GM12878 (cell line): ENCODE results near the gene NARF. TPM values are rescaled to one million over a fixed set of nuclear protein-coding genes. Genes with fewer than 3 reads are reported as not detected.

Source experiments
- ATAC-seq: fragments of 200-7000 bp; cut with Tn5 transposase; 3 replicates; pipeline ENCODE4 v1.9.1; 2020; ENCODE audit warnings: mild to moderate bottlenecking, moderate library complexity
- BruUV-seq: library from RNA; stranded (reverse); fragments of 400-500 nt; replicated peaks from 2 replicates; lab custom pipeline; 2021; lab: Mats Ljungman, UMichigan
- CTCF ChIA-PET: fragments of 300-600 bp; sonication (Branson Sonifier 250); formaldehyde crosslinking; extraction: SDS; loops from one replicate; lab custom pipeline; 2021; ENCODE audit warnings: inconsistent platforms; lab: Yijun Ruan, JAX
- POLR2A ChIA-PET: fragments of 350-600 bp; formaldehyde crosslinking; extraction: SDS; loops from one replicate; lab custom pipeline; 2021; ENCODE audit warnings: inconsistent platforms; lab: Charles Lee
- RAD21 ChIA-PET: fragments of 300-600 bp; sonication (Branson Sonifier 250); formaldehyde crosslinking; loops from one replicate; lab custom pipeline; 2023; ENCODE audit warnings: antibody characterized with exemption; ENCODE audit not compliant: unreplicated experiment; lab: Charles Lee
- SMC1A ChIA-PET: fragments of 300-600 bp; sonication (Branson Sonifier 250); formaldehyde crosslinking; loops from one replicate; lab custom pipeline; 2023; ENCODE audit not compliant: unreplicated experiment, uncharacterized antibody; lab: Charles Lee
- DNase-seq: peaks from one replicate; pipeline ENCODE4 v3.0.0-alpha.2; 2011; ENCODE audit warnings: low read depth, low spot score
- FAIRE-seq: peaks from 3 replicates; lab custom pipeline; 2011; peaks lifted over from hg19 to GRCh38; lab: Jason Lieb, UNC
- H2AFZ ChIP-seq: 2 replicates; pipeline ENCODE4 v1.6.0; 2011; ENCODE audit warnings: low read depth, low read length, control low read depth; ENCODE audit not compliant: control insufficient read depth
- H3K27ac ChIP-seq: 2 replicates; pipeline ENCODE4 v1.5.1; 2011; ENCODE audit warnings: control low read depth; ENCODE audit not compliant: control insufficient read depth, insufficient read depth
- H3K27me3 ChIP-seq, 2 experiments: replicated peaks in 1 of 2; 2 replicates each; pipeline versions ENCODE4 v1.6.0 to v1.6.1; 2011; ENCODE audit warnings: low read length in 1 of 2; ENCODE audit not compliant: control insufficient read depth in 2 of 2, insufficient read depth in 2 of 2
- H3K36me3 ChIP-seq, 2 experiments: 2 replicates each; pipeline ENCODE4 v1.5.1; 2011; ENCODE audit warnings: low read length in 1 of 2; ENCODE audit not compliant: control insufficient read depth in 2 of 2, insufficient read depth in 2 of 2
- H3K4me1 ChIP-seq: 2 replicates; pipeline ENCODE4 v1.6.1; 2011; ENCODE audit warnings: mild to moderate bottlenecking, low read length, moderate library complexity, mixed read lengths; ENCODE audit not compliant: control insufficient read depth, insufficient read depth
- H3K4me2 ChIP-seq: 2 replicates; pipeline ENCODE4 v1.6.0; 2011; ENCODE audit warnings: control low read depth; ENCODE audit not compliant: control insufficient read depth, insufficient read depth
- H3K4me3 ChIP-seq: fragments of 200-600 bp; sonication (generic); 2 replicates; pipeline ENCODE4 v1.5.1; 2016
- H3K79me2 ChIP-seq: 2 replicates; pipeline ENCODE4 v1.6.0; 2011; ENCODE audit warnings: low read length; ENCODE audit not compliant: control insufficient read depth, insufficient read depth
- H3K9ac ChIP-seq: 2 replicates; pipeline ENCODE4 v1.8.0; 2011; ENCODE audit warnings: low read length, control low read depth, mixed read lengths; ENCODE audit not compliant: control insufficient read depth, insufficient read depth
- H3K9me3 ChIP-seq: replicated peaks from 3 replicates; pipeline ENCODE4 v1.5.1; 2011; ENCODE audit warnings: mild to moderate bottlenecking, low read length; ENCODE audit not compliant: control insufficient read depth, insufficient read depth
- H4K20me1 ChIP-seq: 2 replicates; pipeline ENCODE4 v1.6.0; 2011; ENCODE audit not compliant: control insufficient read depth, insufficient read depth
- BCL11A ChIP-seq: IDR thresholded peaks from 2 replicates; pipeline ENCODE4 v1.6.1; 2011; ENCODE audit warnings: low read depth, low read length
- BCL3 ChIP-seq: IDR thresholded peaks from 2 replicates; pipeline ENCODE4 v1.6.1; 2011; ENCODE audit warnings: borderline replicate concordance, low read depth, mild to moderate bottlenecking, moderate library complexity, low read length; ENCODE audit not compliant: insufficient read depth, poor library complexity, severe bottlenecking
- CTCF ChIP-seq, 3 experiments: IDR thresholded peaks in 2 of 3; conservative IDR thresholded peaks in 1 of 3; 2 replicates each; pipeline ENCODE4 v1.5.1; 2011; ENCODE audit warnings: low read depth in 3 of 3, low read length in 3 of 3, mild to moderate bottlenecking in 3 of 3, control low read depth in 2 of 3, moderate library complexity in 2 of 3, inconsistent platforms in 1 of 3, mixed read lengths in 1 of 3; ENCODE audit not compliant: control insufficient read depth in 2 of 3, insufficient read depth in 1 of 3; ENCODE audit errors: extremely low read depth in 1 of 3
- PAX5 ChIP-seq: IDR thresholded peaks from 2 replicates; pipeline ENCODE4 v1.6.1; 2011; ENCODE audit warnings: low read depth, low read length, borderline replicate concordance
- RELA ChIP-seq: fragments of 450-650 bp; IDR thresholded peaks from 2 replicates; pipeline ENCODE4 v1.8.0; 2014; ENCODE audit warnings: borderline replicate concordance; ENCODE audit not compliant: partially characterized antibody
- SIX5 ChIP-seq: IDR thresholded peaks from 2 replicates; pipeline ENCODE4 v1.6.1; 2011; ENCODE audit warnings: mild to moderate bottlenecking, low read depth, low read length, moderate library complexity; ENCODE audit not compliant: severe bottlenecking
- SKIL ChIP-seq: fragments of 450-650 bp; IDR thresholded peaks from 2 replicates; pipeline ENCODE4 v1.6.1; 2017; ENCODE audit warnings: mild to moderate bottlenecking, low read depth, inconsistent platforms; ENCODE audit not compliant: poor library complexity, severe bottlenecking
- SMARCA5 ChIP-seq: fragments of 450-650 bp; IDR thresholded peaks from 2 replicates; pipeline ENCODE4 v1.6.1; 2017; ENCODE audit warnings: mild to moderate bottlenecking
- WRNIP1 ChIP-seq: IDR thresholded peaks from 2 replicates; pipeline ENCODE4 v1.6.1; 2011; ENCODE audit warnings: low read depth, low read length, improper control_type of control experiment, borderline replicate concordance
- ZSCAN29 ChIP-seq: fragments of 450-650 bp; IDR thresholded peaks from 2 replicates; pipeline ENCODE4 v1.6.1; 2017; ENCODE audit warnings: mild to moderate bottlenecking, moderate library complexity
- WGBS: methylation state at CpG from one replicate; pipeline ENCODE4 v1.1.6; 2016; ENCODE audit warnings: low lambda C conversion rate; ENCODE audit not compliant: insufficient replicate concordance, insufficient coverage; ENCODE audit errors: missing lambda C conversion rate; 5-methylcytosine and 5-hydroxymethylcytosine counted together
- in situ Hi-C: fragments of 300-500 bp; cut with MboI; formaldehyde crosslinking; loops from 9 replicates; pipeline ENCODE4 v1.14.3; 2018; ENCODE audit warnings: mixed read lengths
- intact Hi-C: fragments of 100-400 bp; cut with micrococcal nuclease; formaldehyde crosslinking; loops from one replicate; pipeline ENCODE4 v1.14.2; 2022; ENCODE audit not compliant: unreplicated experiment
- polyA plus RNA-seq, 11 experiments: library from polyadenylated mRNA; depleted of rRNA in 4 of 11; unstranded in 6 of 11; stranded (reverse) in 5 of 11; fragments of >200 nt; fragmentation: Nextera tagmentation in 4 of 11; fragmentation: Illumina TruSeq in 1 of 11; extraction: Ambion mirVana in 4 of 11; extraction: Trizol in 1 of 11; gene quantifications; 1 replicate in 1 of 11; 2 replicates in 10 of 11; pipeline versions ENCODE4 v1.2.1 to v1.2.3, GENCODE V29; 2011 to 2016; ENCODE audit warnings: inconsistent platforms in 2 of 11, missing spikeins in 2 of 11, low read depth in 1 of 11
- total RNA-seq, 4 experiments: library from RNA; depleted of rRNA in 3 of 4; stranded (reverse); fragments of >200 nt in 3 of 4; fragmentation: Illumina TruSeq in 1 of 4; extraction: Trizol in 1 of 4; gene quantifications; 2 replicates each; pipeline versions ENCODE4 v1.2.1 to v1.2.3, GENCODE V29; 2013 to 2021

The NARF gene
- total and polyA plus RNA-seq, 10 of the 15 experiments (the other 5 are each of a cell fraction or from before 2014, with no cell fraction given), result 16.7 to 126 (median 47.5) TPM

GRCh38 chr17:82479602-82480001 is 21.1 kb downstream of the NARF start (continued):
- TF ChIP-seq SKIL (no peak), RELA (no peak), WRNIP1 (no peak), CTCF (IDR thresholded peaks at IDR 0.05 in 2 of 3, conservative IDR thresholded peaks at IDR 0.05 in 1 of 3; ENCODE audit: control insufficient read depth in 2 of 3, extremely low read depth in 1 of 3, insufficient read depth in 1 of 3, low read depth in 3 of 3, low read length in 3 of 3) (no peak), BCL11A (no peak)
- TF ChIP-seq, all 136 proteins: peak for 0

- intact Hi-C loops, result no loop called here
- in situ Hi-C loops, result no loop called here
Observed at GRCh38 chr17:82480318-82480717, 21.8 kb downstream of the NARF start.

More at GRCh38 chr17:82480318-82480717, 21.8 kb downstream of the NARF start:
- TF ChIP-seq SIX5, result no peak
- TF ChIP-seq ZSCAN29, result no peak
- no peak for TF ChIP-seq PAX5
- no peak for TF ChIP-seq BCL3
- no peak for TF ChIP-seq SMARCA5
- CTCF ChIA-PET, result interaction anchor here (0.5 to 3.1 kb wide), 4 partner anchors 49 to 201 kb away, joined by 3 to 16 read pairs (median 4); no protein-coding TSS in a partner anchor
- Histone ChIP-seq H3K4me1 (no peaks in the 10 kb centered on the region), H3K4me2 (no peak overlapping the region), H3K4me3 (no peak overlapping the region), H3K9me3 (no peaks in the 10 kb centered on the region), H3K36me3 (peaks cover 26 to 30% of the 10 kb centered on the region in 2 experiments), H3K27ac (no peak overlapping the region), H3K9ac (no peak overlapping the region), H3K27me3 (no peaks in the 10 kb centered on the region), H2AFZ (no peak overlapping the region), H3K79me2 (no peaks in the 10 kb centered on the region; the same call in 1 of the 2 replicates), H4K20me1 (0 out of 2 replicates have a peak, but pooled peaks cover 2% of the 10 kb centered on the region)
- SMC1A ChIA-PET, result interaction anchor here (1.0 kb wide), 2 partner anchors 15 to 74 kb away, joined by 3 to 4 read pairs; no protein-coding TSS in a partner anchor
- no peak for ATAC-seq
- BruUV-seq, result no TSS peak
- DNase-seq, result no peak
- FAIRE-seq, result no peak
- 94% methylated on average over 9 of the region's 9 CpGs for WGBS
- POLR2A ChIA-PET, result interaction anchor here (0.7 kb wide), 1 partner anchor 12 kb away, joined by 6 read pairs; no protein-coding TSS in a partner anchor
- RAD21 ChIA-PET, result no interaction called here
